ENCODE results near the gene RAP1B. TPM values are rescaled to one million over a fixed set of nuclear protein-coding genes. Genes with fewer than 3 reads are reported as not detected.

The RAP1B gene
- total and polyA plus RNA-seq, 2 of the 13 experiments (the other 11 are each of a cell fraction or from before 2014, with no cell fraction given): 71.1 to 92.7 TPM

GRCh38 chr12:68676854-68677253 lies 66.2 kb downstream of the RAP1B start (continued):
- TF ChIP-seq TOPORS (CRISPR knock-in tag; IDR thresholded peaks at IDR 0.05): 0 out of 2 replicates have a peak, but pooled peaks have one; percentile 22
- TF ChIP-seq ZMYM3 (CRISPR knock-in tag; IDR thresholded peaks at IDR 0.05): peak; percentile 62; the same call in 1 of the 2 replicates
- TF ChIP-seq ZMYM4 (CRISPR knock-in tag; IDR thresholded peaks at IDR 0.05): peak; percentile 58; the same call in 1 of the 2 replicates
- 0 out of 2 replicates have a peak, but pooled peaks have one; percentile 21 for TF ChIP-seq ZNF460 (CRISPR knock-in tag; IDR thresholded peaks at IDR 0.05; ENCODE audit: borderline replicate concordance)

GRCh38 chr12:68686262-68686594 lies 75.5 kb downstream of the RAP1B start:
- DNase-seq (ENCODE audit: low spot score) (no peak), FAIRE-seq (no peak), ATAC-seq (no peak)
- ChIA-PET POLR2A (interaction anchor here (0.6 to 0.8 kb wide), 2 partner anchors 10 to 119 kb away, joined by 3 to 4 read pairs; no protein-coding TSS in a partner anchor), CTCF (ENCODE audit: low intra/inter-chr PET ratio, low total read pairs) (no interaction called here)
- Histone ChIP-seq H3K9ac (ENCODE audit: insufficient read depth, low read depth, low read length) (peak overlapping the region; percentile 88), H3K4me3 (replicated peaks in 1 of 3; ENCODE audit: insufficient read depth in 1 of 3, low read depth in 2 of 3, low read length in 3 of 3) (peak overlapping the region; percentile 54 to 93 (median 92)), H3K36me3 (replicated peaks in 1 of 2; ENCODE audit: control insufficient read depth in 1 of 2, insufficient read depth in 2 of 2, low read length in 2 of 2) (peaks cover 4 to 10% of the 10 kb centered on the region in 2 experiments; a peak in 3 of 5 replicates), H3K4me1 (ENCODE audit: insufficient read depth, low read length) (peaks cover 27% of the 10 kb centered on the region), H3K27ac (ENCODE audit: extremely low read length, insufficient read depth, low read length) (peak overlapping the region; percentile 80), H3K4me2 (ENCODE audit: low read depth, low read length) (peak overlapping the region; percentile 69), H3K27me3 (ENCODE audit: control insufficient read depth in 1 of 2, insufficient read depth in 2 of 2, low read length in 2 of 2) (no peaks in the 10 kb centered on the region; a peak in 2 of 5 replicates), H2AFZ (ENCODE audit: low read length) (peak overlapping the region; percentile 11), H4K20me1 (ENCODE audit: insufficient read depth, low read length) (no peaks in the 10 kb centered on the region), H3K9me3 (ENCODE audit: low read length) (no peaks in the 10 kb centered on the region), H3K79me2 (ENCODE audit: insufficient read depth, low read length) (peaks cover 32% of the 10 kb centered on the region)
- BruUV-seq (replicated peaks): TSS peak; percentile 95
- 34% methylated on average over 3 of the region's 3 CpGs for WGBS (ENCODE audit: low lambda C conversion rate)
- TF ChIP-seq HOMEZ (CRISPR knock-in tag; IDR thresholded peaks at IDR 0.05; ENCODE audit: low read depth): no peak
- TF ChIP-seq ZNF503 (CRISPR knock-in tag; IDR thresholded peaks at IDR 0.05): no peak
- TF ChIP-seq CSRNP1 (CRISPR knock-in tag; IDR thresholded peaks at IDR 0.05): no peak
- no peak for TF ChIP-seq ZNF33B (CRISPR knock-in tag; IDR thresholded peaks at IDR 0.05)
- no peak for TF ChIP-seq RBM39 (IDR thresholded peaks at IDR 0.05; ENCODE audit: low read depth, low read length, poor library complexity, severe bottlenecking)
- no peak for TF ChIP-seq KLF13 (CRISPR knock-in tag; IDR thresholded peaks at IDR 0.05)
- TF ChIP-seq ZSCAN29 (CRISPR knock-in tag; conservative IDR thresholded peaks at IDR 0.05): peak; percentile 10; the same call in 1 of the 2 replicates
- 0 out of 2 replicates have a peak, but pooled peaks have one; percentile 13 for TF ChIP-seq TCF7 (IDR thresholded peaks at IDR 0.05; ENCODE audit: low read depth)
- in situ Hi-C loops (cut with HindIII; ENCODE audit: extremely low pct_ligation_motif_present, low pct_unique_long_range_greater_than_20kb) (loop anchor here (10.0 kb wide), 1 partner anchor 341 kb away; no protein-coding TSS in a partner anchor), intact Hi-C loops (cut with micrococcal nuclease; ENCODE audit: unreplicated experiment) (loop anchor here (1.0 to 2.0 kb wide), 2 partner anchors 75 to 101 kb away; partner anchors contain the start of gene RAP1B)

Data from HepG2 (cell line).